GM19351 (cell line): Measurements from ENCODE around the gene GNAZ.
"Not testable (repeated sequence)": the region's sequence is repeated elsewhere in the genome, so short reads cannot be mapped to it uniquely, and the experiment has no call there.

ENCODE experiments used
- ATAC-seq: cut with Tn5 transposase; IDR thresholded peaks from one replicate; pipeline ENCODE4 v1.9.1; 2021; ENCODE audit warnings: mild to moderate bottlenecking, moderate library complexity; ENCODE audit not compliant: unreplicated experiment

Gene GNAZ

GRCh38 chr22:23130697-23131096 is 60.4 kb downstream of the GNAZ start:
- ATAC-seq: no peak

GRCh38 chr22:23131931-23132330 is 61.6 kb downstream of the GNAZ start:
- no peak for ATAC-seq

DNA sequence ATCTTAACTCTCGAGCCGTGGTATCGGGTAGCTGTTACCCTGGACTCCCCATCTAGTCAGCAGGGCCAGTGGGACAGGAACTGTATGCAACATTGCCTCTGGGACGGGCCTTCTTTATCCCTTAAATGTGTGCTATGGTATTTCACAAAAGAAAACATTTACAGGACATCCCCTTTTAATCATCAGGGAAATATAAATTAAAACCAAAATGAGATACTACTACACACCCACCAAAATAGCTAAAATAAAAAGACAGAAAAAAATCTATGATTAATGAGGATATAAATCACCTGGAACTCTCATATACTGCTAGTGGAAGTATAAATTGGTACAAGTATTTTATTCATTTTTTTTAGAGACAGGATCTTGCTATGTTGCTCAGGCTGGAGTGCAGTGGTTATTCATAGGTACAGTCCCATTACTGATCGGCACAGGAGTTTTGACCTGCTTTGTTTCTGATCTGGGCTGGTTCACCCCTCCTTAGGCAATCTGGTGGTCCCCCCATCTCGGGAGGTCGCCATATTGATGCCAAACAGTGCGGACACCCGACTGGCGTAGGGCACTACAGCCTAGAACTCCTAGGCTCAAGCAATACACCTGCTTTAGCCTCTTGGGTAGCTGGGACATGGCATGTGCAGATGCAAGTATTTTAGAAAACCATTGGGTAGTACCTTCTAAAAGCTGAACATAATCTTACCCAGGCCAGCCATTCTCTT is 62.2 kb downstream of the GNAZ start:
- ATAC-seq: no peak

GRCh38 chr22:23133922-23134321 is 63.6 kb downstream of the GNAZ start:
- no peak for ATAC-seq

DNA sequence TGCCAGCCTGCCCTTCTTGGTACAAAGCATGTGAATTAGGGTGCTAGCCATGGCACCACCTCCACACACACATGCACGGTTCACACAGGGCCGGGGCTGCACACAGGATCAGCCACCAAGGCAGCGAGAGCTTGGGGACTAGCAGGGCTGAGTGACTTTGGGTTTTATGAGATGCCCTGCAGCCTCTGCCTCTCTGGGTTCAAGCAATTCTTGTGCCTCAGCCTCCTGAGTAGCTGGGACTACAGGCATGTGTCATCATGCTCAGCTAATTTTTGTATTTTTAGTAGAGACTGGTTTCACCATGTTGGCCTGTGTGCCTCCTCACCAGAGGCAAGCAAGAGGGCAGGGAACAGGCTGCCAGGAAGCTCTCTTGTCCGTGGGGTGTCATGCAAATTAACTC is 66.7 kb downstream of the GNAZ start:
- not testable (repeated sequence) for ATAC-seq

- ATAC-seq: no peak
Measured at GRCh38 chr22:23137468-23137867, 67.1 kb downstream of the GNAZ start.

GRCh38 chr22:23137905-23138561 is 67.7 kb downstream of the GNAZ start:
- ATAC-seq: peak; percentile 36

DNA sequence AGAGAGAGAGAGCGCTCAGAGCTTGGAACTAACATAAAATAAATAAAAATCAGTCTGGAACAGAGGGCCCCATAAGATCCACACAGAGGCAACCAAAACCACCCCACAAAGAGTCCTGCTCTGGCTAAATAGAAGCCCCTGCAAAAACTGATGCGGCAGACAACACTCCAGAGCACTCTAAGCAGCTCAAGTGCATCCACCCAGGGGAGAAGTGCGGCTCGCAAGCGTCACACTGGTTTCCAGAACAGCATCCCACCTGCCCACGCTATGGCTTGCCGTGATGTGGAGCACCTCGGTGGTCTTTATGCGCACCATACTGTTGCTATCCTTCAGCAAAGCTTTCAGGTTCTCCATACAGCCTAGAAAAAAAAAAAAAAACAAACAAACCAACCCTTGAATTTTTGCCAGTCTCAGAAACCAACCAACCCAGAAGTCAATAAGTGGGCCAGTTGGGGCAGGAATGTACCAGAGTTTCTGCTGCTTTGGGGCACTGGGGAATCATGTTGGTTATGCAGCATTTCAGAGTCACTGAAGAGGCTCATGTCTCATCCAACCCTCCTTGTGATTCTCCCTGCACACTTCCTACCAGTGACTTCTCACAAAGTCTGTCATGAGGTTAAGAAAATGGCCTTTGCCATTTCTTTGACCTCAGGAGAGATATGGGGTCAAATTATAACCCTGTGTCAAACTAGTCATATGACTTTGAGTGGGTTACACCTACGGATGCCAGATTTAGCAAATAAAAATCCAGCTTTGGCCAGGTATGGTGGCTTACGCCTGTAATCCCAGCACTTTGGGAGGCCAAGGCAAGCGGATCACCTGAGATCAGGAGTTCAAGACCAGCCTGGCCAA is 68.5 kb downstream of the GNAZ start:
- no peak for ATAC-seq

DNA sequence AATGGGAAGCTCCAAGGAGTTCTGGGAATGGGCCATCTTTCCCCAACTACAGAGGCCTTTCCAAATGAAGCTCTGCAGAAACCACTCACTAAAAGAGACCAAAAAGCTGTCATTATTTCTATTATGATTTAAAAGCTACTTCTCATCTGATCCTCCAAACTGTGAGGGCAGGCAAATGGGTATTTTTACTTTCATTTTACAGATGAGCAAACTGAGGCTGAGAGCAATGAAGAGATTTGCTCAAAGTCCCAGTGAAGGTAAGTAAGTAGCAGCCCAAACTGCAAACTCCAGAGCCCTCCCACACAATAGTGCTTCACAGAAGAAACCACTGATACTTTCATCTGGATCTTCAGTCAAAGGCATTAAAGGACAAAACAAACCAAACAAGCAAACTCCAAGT is 70.1 kb downstream of the GNAZ start:
- no peak for ATAC-seq

DNA sequence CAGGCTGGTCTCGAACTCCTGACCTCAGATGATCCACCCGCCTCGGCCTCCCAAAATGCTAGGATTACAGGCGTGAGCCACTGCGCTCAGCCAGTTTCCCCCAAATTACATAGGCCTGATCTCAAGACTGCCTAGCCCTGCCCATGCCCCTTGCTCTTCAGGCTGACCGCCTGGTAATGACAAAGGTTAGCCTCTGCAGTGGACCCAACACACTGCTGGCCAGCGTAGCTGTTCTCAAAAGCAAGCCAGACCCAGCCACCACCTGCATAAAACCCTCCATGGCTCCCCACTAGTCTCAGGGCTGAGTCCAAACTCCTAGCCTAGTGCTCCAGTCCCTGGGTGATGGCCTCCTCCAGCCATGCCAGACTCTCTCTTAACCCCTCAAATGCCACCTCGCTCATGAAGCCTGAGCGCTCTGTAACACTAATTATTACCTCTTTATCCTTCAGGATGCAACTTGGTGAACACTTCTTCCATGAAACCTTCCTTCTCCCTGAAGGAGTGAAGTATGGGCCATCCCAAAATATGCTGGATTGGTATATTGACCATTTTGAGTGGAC is 72.3 kb downstream of the GNAZ start:
- ATAC-seq: no peak

- ATAC-seq: no peak
Measured at GRCh38 chr22:23143119-23143518, 72.8 kb downstream of the GNAZ start.

GRCh38 chr22:23144432-23144831 is 74.1 kb downstream of the GNAZ start:
- ATAC-seq: no peak

- peak; percentile 61 for ATAC-seq
Measured at GRCh38 chr22:23144932-23145877, 74.9 kb downstream of the GNAZ start, which contains the start of gene RAB36. Gene RAB36 (plus strand): TSS chr22:23145477. CDS start chr22:23146617, 1,140 bp downstream.

GRCh38 chr22:23145878-23146470 is 75.7 kb downstream of the GNAZ start:
- no peak for ATAC-seq

GRCh38 chr22:23146478-23147205 is 76.3 kb downstream of the GNAZ start:
- no peak for ATAC-seq

- no peak for ATAC-seq
Measured at GRCh38 chr22:23147617-23148387, 77.5 kb downstream of the GNAZ start.

- no peak for ATAC-seq
Measured at GRCh38 chr22:23149743-23150238, 79.5 kb downstream of the GNAZ start.

DNA sequence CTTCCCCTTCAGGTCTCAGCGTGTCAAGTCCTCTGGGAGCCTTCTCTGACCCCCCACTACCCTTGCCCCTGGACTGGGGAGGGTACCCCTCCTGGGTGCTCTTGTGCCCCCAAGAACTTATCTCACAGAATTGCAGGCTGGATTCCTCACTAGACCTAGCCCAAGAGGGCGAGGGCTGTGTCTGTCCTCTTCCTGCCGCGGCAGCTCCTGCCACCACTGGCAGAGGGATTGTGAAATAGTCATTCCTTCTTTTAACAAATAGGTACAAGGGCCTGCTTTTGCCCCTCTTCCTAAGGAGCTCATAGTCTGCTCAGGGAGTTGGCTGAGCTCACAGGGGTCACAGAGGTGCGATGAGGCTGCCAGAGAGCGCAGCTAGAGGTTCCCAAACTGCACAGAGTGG is 80.4 kb downstream of the GNAZ start:
- ATAC-seq: no peak
